Measurements from ENCODE around the gene UNC5A.

The UNC5A gene

DNA sequence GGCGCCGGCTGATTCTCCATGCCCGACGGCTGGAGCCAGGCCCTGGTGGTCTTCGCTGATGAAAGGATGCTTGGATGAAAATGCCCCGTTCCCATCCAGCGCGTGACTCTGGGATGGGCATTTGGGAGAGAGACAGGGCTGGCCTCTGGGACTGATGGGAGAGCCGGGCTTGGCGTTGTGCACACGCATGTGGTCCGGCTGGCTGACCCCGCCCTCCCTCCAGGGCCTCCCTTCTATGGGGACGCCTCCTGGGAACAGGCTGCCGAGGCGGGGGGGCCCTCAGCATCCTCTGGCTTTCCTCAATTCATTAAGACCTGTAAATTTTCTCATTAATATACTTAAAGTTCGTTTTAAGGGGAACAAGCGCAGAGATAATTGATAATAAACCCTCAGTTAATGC lies 36.8 kb downstream of the UNC5A start:
- DNase-seq = no peak

DNA sequence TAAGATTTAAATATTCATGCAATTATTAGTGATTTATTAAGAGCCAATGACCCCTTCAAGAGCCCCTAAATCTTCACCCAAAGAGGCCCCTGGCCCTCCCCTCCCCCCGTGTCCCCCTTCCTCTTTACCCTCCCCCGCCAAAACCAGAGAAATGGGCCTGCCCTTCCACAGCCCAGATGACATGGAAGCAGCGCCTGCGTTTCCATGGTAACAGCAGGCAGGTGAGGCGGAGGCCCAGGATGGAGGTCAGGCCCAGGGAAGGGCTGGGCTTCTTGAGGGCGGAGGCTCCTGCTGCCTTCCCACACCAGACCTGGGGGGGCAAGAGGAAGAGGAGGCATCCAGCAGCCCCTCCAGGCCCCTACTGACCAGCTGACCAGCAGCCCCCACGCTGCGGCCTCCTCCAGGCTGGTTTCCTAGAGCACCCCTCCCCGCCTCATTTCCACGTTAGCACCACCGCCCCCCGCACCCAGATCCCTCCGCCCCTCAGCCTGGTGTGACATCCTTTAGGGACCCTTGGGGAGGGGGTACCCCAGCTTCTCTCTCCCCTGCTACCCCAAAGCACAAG lies 37.4 kb downstream of the UNC5A start:
- no peak for DNase-seq

DNA sequence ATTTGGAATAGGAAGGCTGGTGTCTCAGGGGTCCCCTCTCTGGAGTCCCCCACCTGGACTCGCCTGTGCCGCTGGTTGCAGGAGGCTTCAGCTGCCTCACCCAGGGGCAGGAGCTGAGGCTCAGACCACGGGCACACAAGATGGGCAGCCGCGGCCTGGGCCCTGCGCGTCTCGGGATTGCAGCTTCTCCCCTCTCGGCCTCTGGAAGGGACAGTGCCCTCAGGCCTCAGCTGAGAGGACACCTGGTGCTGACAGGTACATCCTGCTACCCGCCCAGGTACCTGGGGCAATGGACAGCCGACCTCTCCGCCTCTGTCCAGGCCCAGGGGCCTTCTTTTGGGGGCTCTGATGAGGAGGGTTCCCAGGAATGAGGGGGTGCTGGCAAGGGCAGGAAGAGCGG lies 38.3 kb downstream of the UNC5A start:
- DNase-seq = no peak

DNA sequence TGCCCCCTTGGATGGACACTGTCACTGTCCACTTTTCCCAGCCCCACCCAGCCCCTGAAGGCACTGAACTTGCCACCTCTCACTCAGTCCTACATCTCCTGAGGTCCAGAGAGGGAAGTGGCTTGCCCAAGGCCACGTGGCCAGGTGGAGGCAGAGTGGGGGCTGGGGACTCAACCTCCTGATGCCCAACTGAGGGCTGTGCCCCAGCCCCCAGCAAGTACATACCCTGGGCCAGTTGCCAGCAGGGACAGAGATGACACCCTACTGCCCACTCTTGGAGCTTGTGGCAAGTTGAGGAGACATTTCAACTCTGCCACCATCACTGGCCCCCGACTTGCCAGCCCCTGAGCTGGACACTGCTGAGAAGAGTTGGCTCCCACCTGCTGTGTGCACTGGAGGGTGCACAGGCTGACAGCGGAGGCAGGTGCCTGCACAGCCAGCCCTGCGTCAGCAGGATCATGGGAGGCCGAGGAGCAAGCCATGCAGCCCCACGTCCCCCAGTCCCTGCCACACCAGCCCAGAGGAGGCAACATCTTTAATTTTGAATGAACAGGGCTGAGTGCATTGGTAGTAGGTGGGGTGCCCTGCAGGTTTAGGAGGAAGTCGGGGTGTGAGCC lies 39.4 kb downstream of the UNC5A start:
- DNase-seq = no peak

DNA sequence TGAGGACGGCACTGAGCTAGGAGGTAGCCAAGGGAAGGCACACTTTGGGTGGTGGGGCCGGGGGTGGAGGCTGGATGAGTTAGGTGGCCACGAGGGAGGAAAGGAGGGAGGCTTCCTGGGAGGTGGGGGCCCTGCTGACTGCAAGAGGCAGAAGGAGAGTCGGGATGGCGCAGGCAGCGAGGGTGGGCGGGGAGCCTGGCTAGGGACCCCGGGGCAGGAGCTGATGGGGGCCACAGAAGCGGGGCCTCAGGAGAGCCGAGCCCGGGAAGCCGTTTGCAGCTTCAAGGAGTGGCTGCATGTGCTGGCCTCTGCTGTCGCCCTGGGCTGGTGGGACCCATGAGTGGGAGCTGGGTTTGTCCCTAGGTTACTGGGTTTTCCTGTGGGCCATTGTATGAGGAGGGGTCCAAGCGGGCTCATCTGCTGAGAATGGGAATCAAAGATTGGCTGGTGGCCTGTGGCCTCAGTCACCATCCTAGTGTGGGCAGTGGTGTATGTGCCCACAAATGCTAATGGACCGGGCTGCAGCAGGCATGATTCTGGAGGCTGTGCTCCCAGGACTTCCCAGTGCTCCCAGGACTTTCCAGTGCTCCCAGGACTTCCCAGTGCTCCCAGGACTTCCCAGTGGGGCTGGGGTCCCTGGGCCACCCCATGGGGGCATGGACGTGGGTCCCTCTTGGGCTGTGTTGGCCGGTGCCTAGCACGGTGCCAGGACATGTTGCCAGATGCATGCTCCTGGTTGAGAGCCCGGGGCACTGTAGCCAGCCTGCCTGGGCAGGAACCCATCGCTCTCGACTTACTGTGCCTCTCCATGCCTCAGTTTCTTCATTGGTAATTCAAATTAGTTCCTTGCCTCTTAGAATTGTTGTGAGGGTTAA lies 40.2 kb downstream of the UNC5A start:
- no peak for DNase-seq

DNA sequence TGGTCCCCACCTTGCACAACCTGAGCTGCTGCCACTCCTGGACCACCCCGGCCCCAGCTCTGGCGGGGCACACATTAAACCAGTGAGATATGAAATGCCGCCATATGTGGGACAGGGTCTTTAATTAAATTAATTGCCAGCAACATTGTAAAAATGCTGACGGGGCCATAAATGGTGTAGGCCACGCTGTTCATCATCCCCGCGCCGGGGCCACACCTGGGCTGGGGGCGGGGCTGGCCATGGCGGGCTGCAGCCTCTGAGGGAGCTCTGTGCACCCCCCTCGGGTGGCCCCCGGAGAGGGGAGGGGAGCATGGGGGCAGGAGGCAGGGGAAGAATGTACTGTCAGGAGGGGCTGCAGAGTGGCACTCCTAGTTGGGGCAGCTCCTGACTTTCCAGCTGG lies 41.0 kb downstream of the UNC5A start:
- no peak for DNase-seq

DNA sequence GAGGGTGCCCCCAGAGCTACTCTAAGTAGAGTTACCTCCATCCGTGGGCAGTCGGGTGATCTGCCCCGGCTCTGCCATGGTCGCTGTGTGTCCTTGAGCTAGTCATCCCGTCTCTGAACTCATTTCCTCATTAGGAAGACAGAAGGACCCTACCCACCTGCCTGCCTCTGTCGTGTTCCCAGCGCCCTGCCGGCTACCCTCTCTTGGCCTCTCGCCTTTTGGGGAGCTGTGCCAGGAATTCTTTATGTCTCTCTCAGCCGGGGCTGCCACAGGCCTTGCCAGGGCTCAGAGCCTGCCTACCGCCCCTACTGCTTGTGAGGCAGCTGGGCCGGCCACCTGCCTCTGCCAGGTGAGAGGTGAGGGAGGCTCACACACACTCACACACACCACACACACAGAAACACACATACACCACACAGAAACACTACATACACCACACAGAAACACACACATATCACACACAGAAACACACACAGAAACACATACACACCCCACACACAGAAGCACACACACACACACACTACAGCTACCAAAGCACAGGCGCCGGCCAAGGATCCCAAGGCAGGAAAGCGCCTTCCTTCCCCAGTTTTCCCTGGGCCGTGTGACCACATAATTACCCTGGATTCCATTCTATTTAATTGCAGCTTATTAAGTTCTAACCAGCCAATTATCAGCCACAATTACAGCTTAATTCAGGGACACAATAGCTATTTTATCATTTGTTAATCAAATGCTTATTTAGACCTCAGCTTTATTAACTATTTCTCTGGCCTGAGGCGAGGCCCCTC lies 41.7 kb downstream of the UNC5A start:
- DNase-seq = no peak

DNA sequence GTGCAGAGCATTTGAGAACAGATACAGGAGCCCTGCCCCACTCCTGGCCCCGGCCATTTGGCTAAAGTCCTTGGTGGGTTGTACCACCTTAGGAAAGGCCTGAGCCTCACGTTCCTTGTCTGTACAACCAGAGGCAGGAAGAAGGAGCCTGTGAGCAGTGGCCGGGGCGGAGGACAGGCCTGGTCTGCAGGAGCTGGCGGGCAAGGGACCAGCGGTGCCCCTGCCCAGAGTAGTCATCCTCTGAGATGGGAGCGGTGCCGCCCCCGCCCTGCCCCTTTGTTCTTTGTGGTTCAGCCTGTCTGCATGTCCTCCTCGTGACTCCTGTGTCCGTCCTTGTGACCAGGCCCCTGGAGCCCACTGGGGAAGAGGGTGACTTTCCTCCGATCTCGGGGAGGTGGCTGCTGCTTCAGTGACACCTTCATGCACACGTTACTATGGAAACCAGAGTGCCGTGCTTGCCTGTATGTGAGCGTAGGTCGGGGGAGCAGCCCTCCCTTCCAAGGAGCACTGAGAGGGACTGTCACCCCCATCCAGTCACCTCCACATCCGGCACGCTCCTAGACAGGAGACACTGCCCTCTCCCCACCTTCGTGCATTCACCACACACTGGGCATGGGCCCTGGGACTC lies 42.9 kb downstream of the UNC5A start:
- no peak for DNase-seq

DNA sequence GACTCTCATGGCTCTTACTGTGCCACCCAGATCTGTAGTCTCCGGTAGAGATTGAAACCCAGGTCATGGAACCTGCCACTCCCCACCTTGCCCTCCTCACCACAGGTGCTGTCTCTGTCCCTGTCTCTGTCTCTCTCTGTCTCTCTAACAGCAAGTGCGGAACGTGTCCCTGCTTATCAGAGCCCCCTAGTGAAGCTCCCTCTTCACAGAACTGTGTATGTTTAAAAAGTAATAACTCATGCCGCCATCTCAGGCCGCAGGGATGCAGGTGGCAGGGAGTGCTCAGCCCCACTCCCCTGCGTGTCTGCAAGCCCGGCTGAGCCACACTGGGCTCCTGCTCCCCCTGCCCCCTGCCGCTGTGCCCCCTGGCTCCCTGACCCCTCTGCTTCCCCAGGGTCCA lies 43.8 kb downstream of the UNC5A start:
- DNase-seq = no peak

DNA sequence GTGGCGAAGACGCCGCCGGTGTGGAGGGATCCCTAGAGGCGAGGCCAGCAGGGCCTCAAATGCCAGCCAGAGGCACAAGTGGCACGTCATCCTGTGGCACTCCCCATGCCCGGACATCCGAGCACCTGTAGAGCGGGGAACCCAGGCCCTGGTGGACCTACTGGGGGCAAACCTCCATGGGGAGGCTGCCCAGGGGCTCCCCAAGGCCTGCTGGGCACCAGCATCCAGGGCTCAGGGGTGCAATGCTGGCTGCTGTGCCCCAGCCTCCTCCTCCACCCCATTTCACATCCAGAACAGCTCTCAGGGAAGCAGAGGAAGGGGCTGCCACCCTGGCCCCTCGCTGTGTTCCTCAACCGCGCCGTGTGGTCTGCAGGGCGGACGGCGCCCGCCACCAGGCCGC lies 45.2 kb downstream of the UNC5A start:
- no peak for DNase-seq

DNA sequence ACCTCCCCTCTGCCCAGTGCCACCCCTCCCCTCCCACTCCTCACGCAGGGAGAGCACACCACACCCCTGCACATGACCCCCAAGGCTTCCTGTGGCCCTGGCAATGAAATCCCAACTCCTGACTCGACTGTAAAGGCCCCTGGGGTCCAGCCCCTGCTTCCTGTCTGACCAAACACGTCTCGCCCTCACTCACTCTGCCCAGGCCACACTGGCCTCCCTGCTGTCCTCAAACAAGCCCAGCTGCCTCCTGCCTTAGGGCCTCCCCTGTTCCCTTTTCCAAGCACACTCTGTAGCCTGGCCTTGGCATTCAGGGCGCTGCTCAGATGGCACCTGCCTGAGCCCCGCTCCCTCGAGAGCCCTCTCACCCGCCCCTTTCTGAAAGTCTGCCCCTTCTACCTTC lies 46.4 kb downstream of the UNC5A start:
- no peak for DNase-seq

DNA sequence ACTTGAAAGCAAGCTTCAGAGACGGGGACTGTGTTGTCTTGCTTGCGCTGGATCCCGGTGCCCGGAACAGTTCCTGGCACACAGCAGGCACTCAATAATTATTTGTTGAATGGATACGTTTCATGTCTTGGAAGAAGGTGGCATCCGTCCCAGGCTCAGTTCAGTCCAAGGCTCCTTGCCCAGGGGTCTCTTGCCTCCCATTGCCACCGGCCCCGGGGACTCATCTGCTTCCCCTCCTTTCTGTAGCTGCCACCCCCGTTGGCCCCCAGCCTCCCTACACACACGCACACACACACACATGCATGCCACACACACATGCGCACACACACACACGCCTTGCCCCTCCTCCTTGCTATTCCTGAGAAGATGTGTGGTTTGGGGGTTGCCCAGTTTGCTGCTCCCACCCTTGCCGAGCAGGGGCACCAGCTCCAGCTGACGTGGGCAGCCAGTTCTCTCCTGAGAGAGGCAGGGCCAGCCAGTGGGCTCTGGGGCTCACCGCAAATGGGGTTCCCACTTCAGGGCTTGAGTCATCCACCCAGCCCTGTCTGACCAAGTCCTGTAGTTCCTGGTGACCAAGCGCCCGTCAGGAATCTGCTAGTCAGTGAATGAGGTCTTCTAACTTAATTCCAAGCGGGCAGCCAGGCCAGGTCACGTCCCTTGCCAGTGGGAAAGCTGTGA lies 47.0 kb downstream of the UNC5A start:
- no peak for DNase-seq

DNA sequence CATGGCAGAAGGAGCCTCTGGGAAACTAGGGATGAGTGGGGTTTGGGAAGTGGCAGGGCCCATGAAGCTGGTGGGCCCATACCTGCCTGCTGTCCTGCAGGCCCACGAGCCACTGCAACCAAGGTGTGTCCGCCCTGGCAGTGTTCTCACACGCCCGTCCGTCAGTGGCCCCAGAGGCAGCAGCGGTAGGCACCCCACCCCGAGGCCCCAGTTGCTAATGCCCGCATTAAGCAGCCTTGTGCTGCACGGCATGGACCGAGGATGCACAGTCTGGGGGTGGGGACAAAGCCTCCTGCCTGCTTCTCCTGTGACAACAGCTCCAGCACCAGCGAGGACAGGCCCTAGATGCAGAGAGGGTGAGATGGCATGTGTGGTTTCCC lies 47.5 kb downstream of the UNC5A start:
- no peak for DNase-seq

DNA sequence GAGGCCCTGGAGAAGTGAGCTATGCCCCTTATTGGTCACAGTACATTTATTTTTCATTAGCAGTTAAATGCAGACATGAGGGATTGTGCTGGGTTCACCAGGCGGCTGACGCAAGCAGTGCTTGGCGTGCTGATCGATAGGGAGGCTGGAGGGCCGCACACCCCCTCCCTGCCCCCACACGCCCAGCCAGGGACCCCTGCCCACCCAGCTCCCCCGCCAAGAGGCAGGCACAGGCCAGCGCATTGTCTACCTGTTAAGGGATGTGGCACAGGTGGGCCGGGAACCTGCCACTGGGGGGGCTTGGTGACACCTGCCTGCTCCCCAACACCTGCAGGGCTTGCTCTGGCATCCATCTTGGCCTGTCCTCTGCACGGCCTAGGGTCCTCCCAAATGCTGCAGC lies 49.6 kb downstream of the UNC5A start:
- DNase-seq = no peak

DNA sequence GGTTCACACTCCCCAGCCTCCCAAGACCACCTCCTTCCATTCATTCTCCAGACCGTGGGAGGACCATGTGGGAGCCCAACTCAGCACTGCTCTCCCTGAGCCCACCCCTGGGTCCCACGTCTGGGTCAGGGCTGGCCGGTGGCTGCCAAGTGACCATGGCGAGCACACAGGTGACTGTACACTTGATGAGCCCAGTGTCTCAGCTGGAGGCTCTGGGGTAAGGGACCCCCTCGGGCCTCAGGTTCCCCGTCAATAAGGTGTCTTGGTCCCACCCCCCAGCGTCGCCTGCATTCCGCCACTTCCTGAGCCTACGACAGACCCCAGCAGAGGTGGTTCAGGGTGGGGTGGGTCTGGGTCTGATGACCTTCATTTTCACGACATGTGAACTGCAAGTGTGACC lies 50.0 kb downstream of the UNC5A start:
- no peak for DNase-seq

DNA sequence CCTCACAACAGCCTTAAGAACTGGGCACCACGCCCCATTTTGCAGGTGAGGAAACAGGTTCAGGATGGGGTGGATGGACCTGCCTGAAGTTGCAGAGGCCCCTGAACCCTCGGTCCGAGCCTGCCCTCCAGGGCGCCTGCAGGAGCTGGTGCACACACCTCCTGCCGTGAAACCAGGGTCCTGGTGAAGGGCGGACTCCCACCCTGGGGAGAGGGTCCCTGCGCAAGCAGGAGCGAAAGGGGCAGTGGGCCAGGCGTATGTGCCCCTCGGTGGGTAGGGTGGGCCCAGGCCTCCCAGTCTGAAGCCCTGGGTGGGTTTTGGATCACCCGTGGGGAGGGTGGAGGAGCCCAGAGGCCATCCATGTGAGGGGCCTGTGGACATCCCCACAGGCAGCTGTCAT lies 50.9 kb downstream of the UNC5A start:
- DNase-seq = no peak

DNA sequence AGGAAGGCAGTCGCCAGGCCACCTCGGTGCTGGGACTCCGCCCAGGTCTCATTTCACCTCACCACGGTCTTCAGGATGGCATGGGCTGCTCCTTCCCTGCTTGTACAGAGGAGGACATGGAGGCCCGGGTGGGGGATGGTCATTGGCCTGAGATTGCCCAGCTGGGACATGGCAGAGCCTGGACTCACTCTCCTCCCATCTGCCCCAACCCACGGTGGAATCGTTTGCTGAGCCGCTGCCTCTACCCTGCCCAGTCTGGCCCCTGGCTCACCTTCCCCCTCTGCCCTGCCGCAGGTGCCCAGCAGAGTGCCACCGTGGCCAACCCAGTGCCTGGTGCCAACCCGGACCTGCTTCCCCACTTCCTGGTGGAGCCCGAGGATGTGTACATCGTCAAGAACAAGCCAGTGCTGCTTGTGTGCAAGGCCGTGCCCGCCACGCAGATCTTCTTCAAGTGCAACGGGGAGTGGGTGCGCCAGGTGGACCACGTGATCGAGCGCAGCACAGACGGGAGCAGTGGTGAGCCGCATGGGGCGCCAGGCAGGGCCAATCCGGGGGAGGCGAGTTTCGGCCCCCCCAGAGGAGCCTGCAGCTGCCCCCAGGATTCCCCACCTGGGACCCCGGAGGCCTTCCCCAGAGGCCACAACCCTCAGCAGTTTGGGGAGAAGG lies 52.1 kb downstream of the UNC5A start:
- no peak for DNase-seq

DNA sequence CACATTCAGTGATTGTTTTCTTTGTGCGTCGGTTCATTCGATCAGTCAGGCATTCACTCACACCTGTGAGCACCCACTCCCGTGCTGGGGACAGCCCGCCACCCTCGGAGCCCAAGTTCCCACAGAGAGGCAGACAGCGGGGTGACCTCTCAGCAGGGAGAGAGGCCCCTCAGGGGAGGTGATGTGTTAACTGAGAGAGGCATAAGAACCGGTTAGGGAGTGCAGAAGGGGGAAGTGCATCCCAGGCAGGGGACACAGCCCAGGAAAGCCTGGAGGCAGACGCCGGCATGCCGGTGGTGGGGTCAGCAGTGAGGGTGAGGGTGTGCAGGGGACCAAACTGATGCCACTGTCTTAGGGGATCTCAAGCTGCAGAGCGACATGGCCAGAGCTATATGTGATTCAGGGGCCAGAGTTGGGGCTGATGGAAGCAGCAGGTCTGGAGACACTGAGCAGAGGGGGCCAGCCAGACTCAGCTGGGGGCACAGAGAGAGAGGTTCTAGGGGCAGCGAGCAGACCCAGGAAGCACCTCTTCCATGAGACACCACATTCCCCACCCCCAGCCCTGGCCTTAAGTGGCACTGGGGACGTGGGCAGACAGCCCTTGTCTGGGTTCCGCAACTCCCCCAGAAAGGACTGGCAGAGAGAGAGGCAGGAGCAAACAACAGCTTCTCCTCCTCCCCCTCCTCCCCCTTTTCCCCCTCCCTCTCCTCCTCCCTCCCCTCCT lies 52.8 kb downstream of the UNC5A start:
- no peak for DNase-seq

DNA sequence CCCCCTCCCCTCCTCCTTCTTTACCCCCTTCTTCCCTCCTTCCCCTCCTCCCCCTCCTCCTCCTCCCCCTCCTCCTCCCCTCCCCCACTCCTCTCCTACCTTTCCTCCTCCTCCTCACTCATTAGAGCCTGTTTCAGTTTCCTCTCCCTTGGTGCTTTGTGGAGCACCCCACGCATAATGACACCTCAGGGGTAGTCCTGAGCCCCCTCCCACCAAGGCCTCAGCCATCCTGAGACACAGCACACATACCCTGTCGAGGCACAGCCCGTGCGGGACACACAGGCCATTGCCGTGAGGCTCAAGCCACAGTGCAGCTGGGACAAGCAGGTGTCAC lies 53.4 kb downstream of the UNC5A start:
- DNase-seq = no peak

DNA sequence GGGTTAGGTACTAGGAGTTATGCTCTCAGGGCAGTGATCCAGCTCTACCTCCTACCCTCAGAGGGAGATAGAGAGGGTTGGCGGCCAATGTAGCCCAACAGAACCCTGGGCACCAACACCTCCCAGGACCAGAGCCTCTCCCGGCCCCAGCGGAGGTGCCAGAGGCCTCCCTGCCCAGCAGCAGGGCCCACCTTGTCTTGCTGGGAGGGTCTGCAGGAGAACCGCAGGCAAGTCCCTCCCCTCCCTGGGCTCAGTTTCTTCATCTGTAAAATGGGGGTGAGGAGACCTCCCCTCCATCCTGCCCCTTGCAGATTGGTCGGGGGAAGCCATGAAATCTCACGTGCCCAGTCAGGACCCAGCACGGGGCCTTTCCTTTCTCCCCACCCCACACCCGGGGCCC lies 54.4 kb downstream of the UNC5A start:
- no peak for DNase-seq

DNA sequence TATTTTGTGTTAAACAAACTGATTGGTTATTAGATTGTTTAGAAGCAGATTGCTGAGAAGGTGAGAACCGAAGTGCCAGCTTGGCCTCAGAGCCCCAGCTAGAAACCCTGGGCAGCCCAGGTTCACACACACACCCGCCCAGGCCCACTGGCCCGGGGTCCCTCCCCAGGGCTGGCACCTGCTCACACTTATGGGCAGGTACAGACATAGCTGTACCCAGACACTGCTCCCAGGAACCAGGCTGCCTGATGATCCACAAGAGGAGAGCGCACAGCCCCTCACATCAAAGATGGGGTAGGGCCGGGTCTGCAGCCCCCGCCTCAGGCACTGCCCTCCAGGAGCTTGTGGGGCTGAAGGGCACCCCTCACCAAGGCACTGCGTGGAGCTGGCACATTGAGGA lies 55.6 kb downstream of the UNC5A start:
- DNase-seq = no peak

All from CD4-positive, alpha-beta T cell treated with Interleukin-4 for 1 hour (primary cell).